Heart left ventricle (tissue), 13 donors: ENCODE measurements around the gene ARHGEF6.
"Not testable (repeated sequence)": the region's sequence is repeated elsewhere in the genome, so short reads cannot be mapped to it uniquely, and the experiment has no call there.

Experiments
- POLR2A ChIP-seq, 2 donors: fragments of 450-650 bp; IDR thresholded peaks; one replicate each; pipeline ENCODE4 v1.6.1; 2017; ENCODE audit warnings: antibody characterized with exemption in 2 of 2, mild to moderate bottlenecking in 2 of 2, moderate library complexity in 2 of 2
- TF ChIP-seq, protein P1 (sequence below), 12 donors: fragments of 200-600 bp; sonication (generic) in 4 of 12; IDR thresholded peaks; one replicate each; pipeline versions ENCODE4 v1.5.0 to v1.8.0; 2018 to 2022; ENCODE audit warnings: antibody characterized with exemption in 12 of 12, mild to moderate bottlenecking in 5 of 12
- donor health status: ischemic (EF 13 %, LVEDD 7.1; RV severe dilation, severe dysfunction).
- donor health status: DM: no; HTN: yes; CAD: no.
- donor health status: DM: no; HTN: no; CAD: no.
- donor health status: ischemic (EF 25% LVEDD 6.9; RV normal size, moderate dysfunction).
- donor health status: ischemic (EF 25% LVEDD 5.7; RV mildly dilated, moderate dysfunction).
- donor health status: ischemic (EF 35%, LVEDD 5.7; RV mildly dilated, moderate dysfunction).
- donor health status: nonischemic (EF 11% LVEDD 7.7; RV severe dilation, severe dysfunction).
- donor health status: DM: yes; HTN: yes; CAD: no.
- donor health status: PGD.
- donor health status: ischemic (EF 29% LVEDD 5.4; RV normal size, mild dysfunction).
- donor health status: nonischemic (EF 23%, LVEDD 6.1; RV moderate dilation, normal function).

DNA sequence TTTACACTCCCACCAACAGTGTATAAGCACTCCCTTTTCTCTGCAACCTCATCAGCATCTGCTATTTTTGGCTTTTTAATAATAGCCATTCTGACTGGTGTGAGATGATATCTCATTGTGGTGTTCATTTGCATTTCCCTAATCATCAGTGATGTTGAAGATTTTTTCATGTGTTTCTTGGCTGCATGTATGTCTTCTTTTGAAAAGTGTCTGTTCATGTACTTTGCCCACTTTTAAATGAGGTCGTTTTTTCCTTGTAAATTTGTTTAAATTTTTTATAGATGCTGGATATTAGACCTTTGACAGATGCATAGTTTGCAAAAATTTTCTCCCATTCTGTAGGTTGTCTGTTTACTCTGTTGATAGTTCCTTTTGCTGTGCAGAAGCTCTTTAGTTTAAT, 14.4 kb upstream of the ARHGEF6 start:
- TF ChIP-seq, protein P1, sequence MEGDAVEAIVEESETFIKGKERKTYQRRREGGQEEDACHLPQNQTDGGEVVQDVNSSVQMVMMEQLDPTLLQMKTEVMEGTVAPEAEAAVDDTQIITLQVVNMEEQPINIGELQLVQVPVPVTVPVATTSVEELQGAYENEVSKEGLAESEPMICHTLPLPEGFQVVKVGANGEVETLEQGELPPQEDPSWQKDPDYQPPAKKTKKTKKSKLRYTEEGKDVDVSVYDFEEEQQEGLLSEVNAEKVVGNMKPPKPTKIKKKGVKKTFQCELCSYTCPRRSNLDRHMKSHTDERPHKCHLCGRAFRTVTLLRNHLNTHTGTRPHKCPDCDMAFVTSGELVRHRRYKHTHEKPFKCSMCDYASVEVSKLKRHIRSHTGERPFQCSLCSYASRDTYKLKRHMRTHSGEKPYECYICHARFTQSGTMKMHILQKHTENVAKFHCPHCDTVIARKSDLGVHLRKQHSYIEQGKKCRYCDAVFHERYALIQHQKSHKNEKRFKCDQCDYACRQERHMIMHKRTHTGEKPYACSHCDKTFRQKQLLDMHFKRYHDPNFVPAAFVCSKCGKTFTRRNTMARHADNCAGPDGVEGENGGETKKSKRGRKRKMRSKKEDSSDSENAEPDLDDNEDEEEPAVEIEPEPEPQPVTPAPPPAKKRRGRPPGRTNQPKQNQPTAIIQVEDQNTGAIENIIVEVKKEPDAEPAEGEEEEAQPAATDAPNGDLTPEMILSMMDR (IDR thresholded peaks at IDR 0.05) = not testable (repeated sequence)
- not testable (repeated sequence) for TF ChIP-seq POLR2A (IDR thresholded peaks at IDR 0.05)
